HG03060 (cell line): Measurements from ENCODE around the gene ERBB4.

Source experiments
- ATAC-seq: cut with Tn5 transposase; IDR thresholded peaks from one replicate; pipeline ENCODE4 v1.9.1; 2021; ENCODE audit warnings: low read depth, moderate number of reproducible peaks; ENCODE audit not compliant: unreplicated experiment

ERBB4 gene

DNA sequence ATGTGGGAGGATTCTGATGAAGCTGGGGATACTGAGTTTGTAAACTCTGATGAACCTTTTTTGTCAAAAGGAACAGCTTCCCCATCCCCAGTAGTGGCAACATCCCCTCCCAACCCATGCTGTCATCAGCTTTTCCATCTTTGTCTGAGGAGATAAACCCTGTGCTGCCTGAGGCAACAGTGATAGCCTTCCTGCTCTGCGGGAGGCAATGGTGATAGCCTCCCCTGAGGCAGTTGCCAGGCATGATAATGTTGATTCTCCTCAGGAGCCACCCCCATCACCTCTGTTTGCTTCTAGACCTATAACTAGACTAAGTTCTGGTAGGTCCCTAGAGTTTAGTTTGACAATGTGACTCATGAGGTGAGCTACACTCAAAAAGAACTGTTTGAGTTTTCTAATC lies 97.5 kb downstream of the ERBB4 start:
- ATAC-seq = no peak

DNA sequence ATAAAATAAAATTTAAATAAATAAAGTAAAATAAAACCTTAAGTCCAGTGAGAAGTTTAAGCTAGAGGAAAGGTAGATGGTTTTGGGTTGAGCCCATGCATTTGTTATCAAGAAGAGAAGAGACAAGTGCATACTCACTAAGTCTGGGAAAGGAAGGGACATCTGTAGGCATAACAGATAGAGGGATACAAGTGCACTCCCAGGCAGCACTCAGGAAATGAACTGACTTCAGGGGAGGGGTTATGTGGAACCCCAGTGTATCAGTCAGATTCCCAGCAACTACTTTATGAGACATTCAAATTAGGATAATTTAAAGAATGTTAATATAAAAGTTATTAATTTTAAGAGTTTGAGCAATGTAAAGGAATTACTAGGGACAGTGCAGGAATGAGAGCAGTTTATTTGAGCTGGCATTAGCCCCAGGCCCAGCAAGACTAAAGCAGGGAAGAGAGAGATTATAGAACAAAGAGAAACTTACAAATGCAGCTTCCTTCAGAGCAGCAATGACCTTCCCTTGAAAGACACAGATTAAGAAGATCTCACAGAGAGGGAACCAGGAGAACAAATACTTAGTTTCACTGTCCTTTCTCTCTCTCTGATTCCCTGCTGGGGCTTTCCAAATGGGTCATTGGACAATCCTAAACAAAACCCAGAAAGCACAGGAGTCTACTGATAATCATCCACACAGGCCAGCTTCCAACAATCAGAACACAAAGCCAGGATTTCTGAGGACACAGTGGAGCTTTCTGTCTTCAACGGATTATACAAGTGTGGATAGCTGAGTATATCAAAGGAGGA lies 109.7 kb downstream of the ERBB4 start:
- no peak for ATAC-seq

- ATAC-seq = no peak
These were observed 111.0 kb downstream of the ERBB4 start for GRCh38 chr2:212427638-212428037.

DNA sequence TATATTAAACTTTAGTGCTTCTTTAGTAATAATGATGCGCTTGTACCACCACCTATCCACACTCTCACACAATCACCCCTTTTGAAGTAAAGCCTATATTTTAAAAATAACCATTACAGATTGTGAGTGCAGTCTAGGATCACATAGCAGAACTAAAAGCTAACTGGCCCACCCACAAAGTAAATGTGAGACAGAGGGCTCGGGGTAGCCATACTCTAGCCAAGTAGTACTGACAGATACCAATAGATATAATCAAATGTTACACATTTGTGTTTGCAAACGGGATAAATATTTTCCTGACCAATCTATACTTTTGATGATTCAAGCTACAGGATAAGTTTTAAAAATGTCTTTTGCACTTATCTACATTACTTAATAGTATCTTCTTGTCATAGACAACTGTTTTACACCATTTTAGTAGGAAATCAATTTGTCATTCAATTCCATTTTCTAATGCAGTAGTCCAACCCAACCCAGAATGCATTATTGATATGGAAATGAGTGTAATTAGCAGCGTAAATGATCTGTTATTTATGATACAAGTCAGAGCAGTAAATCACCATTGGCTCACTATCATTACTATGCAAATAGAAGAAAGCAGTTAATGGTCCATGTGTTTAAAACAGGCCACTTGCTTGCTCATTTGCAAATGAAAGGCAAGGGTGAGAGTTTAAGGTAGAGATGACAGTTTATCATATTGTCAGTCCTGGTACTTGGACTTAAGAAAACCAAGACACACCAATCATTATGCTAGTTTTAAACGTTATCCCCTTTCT lies 111.8 kb downstream of the ERBB4 start:
- no peak for ATAC-seq

DNA sequence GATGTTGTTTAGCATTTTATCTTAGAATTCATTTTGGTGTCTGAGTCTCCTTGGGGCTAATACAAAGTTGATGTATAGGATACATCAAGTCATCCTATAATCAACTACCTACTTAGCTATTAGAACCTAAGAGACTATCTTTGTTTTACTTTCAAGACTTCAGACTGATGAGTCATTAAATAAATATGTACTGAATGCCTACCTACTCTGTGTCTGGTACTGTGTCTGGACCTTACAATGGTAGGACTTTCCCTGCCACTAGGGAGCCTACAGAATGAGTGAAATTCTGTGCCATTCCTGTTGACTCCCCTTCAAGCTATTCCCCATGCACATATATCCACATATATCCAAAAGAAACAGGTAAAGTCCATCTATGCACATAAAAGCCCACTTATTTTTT lies 114.5 kb downstream of the ERBB4 start:
- ATAC-seq = no peak

- no peak for ATAC-seq
These were observed 115.5 kb downstream of the ERBB4 start for GRCh38 chr2:212423089-212423488.

- no peak for ATAC-seq
These were observed 116.9 kb downstream of the ERBB4 start for GRCh38 chr2:212421556-212422334.

DNA sequence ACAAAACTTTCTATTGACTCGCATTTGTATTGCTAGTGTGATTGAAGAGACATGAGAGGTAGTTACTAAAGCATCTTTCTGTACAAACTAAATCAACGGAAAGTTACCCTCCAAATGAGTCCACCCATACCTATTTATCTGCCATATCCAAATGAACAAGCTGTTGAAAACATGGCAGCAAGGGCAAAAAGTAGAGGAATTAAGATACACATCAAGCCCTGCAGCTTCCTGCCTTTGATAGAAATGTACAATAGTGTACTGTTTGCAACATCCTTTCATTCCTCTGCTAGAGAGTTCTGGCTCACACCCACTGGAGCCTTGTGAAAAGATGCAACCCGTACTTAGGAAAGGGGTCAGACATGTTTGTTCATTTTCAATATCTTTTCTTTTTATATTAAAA lies 122.5 kb downstream of the ERBB4 start:
- no peak for ATAC-seq

GRCh38 chr2:212414767-212415211 lies 123.8 kb downstream of the ERBB4 start:
- ATAC-seq = no peak

DNA sequence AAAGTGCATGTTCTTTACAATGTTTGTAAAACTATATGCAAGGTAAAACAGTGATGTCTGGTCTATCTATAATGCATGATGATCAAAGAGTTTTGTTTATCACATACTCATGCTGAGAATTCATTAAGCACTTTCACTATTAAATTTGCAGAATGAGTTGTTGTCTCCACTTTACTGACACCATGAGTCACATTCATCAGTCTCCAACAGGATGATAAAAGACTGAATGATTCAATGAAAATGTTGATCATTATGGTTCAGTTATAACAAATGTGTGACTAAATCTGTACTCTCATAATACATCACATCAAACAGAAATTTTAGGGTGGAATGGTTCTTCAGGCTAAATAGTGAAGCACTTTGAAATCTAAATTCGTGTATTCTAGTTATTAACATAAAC lies 129.0 kb downstream of the ERBB4 start:
- ATAC-seq = no peak

DNA sequence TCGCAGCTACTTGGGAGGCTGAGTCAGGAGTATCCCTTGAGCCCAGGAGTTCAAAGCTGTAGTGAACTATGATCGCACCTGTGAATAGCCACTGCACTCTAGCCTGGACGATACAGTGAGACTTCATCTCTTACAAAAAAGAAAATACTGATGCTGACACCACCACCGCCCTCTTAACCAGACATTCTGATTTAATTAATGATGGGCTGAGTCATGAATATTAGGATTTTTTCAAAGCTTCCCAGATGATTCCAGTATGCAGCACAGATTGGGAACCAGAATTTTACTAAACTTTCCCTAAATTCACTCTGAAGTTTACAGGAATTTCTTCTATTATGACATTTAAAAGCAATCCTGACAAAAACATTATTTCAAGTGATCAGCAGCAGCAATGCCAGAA lies 130.1 kb downstream of the ERBB4 start:
- no peak for ATAC-seq

- no peak for ATAC-seq
These were observed 131.9 kb downstream of the ERBB4 start for GRCh38 chr2:212406716-212407115.

- ATAC-seq = no peak
These were observed 136.3 kb downstream of the ERBB4 start for GRCh38 chr2:212402316-212402715.

GRCh38 chr2:212398316-212398715 lies 140.3 kb downstream of the ERBB4 start:
- no peak for ATAC-seq

DNA sequence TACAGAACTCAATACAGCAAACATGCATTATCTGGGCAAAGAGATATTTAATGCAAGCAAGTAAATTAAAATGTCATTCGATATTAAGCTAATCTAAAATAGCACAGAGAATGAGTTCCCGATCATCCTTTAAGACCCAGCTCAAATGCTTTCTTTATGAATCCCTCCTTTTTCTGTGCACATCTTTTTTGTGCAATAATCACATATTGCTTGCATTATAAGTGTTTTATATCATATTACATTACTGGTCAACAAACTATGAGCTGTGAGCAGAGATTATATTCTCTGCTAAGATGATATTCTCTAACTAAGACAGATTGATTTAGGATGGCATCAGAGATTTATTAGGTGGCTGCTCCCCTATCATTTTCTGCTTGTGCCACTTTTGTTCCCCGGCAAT lies 146.1 kb downstream of the ERBB4 start:
- no peak for ATAC-seq

DNA sequence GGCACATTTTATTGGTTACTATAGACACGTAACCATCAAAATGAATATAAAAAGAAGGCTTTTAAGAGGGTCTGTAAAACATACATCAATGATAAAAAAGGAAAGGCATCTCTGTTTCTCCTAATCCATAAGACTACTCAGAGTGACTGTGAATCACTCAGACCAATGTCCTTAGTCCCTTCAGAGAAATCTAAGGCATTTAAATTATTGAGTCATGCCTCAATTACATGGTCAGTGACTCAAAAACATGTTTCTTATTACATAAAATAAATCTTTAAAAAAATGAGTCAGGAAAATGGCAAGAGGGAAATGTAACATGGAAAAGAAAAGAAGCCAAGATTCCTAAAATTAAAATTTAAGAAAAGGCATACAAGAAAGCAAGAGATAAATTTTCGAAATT lies 146.6 kb downstream of the ERBB4 start:
- no peak for ATAC-seq

DNA sequence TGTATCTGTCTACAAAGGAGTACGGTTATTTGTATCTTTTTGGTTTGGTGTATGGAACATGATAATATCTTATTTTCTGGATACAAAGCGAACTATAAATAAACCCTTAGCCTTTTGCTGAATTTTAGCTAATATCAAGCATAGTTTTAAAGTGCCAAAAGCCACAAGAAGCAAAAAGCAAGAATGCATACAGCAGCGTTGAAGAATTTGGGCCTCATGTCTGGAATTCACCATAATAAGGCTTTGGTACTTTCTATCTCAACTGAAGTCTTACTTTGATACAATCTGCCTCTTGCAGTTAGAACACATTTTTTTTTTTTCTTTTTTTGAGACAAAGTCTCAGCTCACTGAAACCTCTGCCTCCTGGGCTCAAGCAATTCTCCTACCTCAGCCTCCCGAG lies 151.5 kb downstream of the ERBB4 start:
- no peak for ATAC-seq

DNA sequence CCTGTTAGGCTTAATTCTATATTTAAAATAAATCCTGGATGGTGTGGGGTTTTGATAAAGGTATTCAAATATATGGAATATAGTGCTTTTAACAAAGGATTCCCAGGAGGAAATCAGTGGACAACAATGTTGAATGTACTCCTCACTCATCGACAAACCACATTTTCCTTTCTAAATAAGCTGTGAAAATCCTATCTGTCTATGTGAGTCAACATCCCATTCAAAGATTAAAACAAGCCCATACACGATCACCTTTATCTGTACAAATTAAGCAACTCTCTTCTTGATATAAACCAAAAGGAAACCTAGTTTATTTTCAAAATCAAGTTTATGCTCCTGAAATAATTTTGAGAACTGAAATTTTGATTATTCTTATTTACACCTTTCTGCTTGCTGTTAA lies 153.4 kb downstream of the ERBB4 start:
- no peak for ATAC-seq

DNA sequence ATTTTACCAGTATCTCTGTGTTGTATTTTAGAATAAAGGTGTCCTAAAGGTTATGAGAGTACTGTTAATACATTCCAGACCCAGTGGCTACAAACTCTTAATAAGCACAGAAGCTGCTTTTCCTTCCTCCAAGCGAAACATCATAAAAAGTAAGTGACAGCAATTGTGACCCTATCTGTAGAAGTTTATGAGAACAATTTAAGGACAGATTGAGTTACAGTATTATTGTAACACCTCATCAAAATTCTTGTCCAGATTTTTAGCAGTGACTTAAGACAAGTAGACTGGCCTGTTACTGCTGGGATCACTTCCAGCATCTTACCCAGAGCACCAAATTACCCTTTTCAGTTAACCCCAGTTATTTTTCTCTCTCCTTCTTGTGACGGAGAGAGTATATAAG lies 154.6 kb downstream of the ERBB4 start:
- no peak for ATAC-seq

- ATAC-seq = no peak
These were observed 157.0 kb downstream of the ERBB4 start for GRCh38 chr2:212381428-212382102.

GRCh38 chr2:212379103-212379502 lies 159.5 kb downstream of the ERBB4 start:
- no peak for ATAC-seq
